ENCODE results near the gene CCDC171.

GRCh38 chr9:15617782-15618181 is 64.9 kb downstream of the CCDC171 start:
- no peak for TF ChIP-seq TAF1 (IDR thresholded peaks at IDR 0.05; ENCODE audit: low read depth)
- TF ChIP-seq EP300 (IDR thresholded peaks at IDR 0.05; ENCODE audit: borderline replicate concordance): no peak
- no peak for TF ChIP-seq CREB1 (IDR thresholded peaks at IDR 0.05; ENCODE audit: low read depth)
- no peak for TF ChIP-seq MAX (IDR thresholded peaks at IDR 0.05)
- no peak for TF ChIP-seq FOXM1 (IDR thresholded peaks at IDR 0.05; ENCODE audit: borderline replicate concordance, low read depth)
- no peak for TF ChIP-seq REST (IDR thresholded peaks at IDR 0.05; ENCODE audit: low read depth)
- no peak for TF ChIP-seq EGR1 (IDR thresholded peaks at IDR 0.05)
- no peak for TF ChIP-seq YY1 (IDR thresholded peaks at IDR 0.05; ENCODE audit: low read depth)
